ENCODE results near the gene ISG15.
"Not testable (repeated sequence)": the region's sequence is repeated elsewhere in the genome, so short reads cannot be mapped to it uniquely, and the experiment has no call there.

DNA sequence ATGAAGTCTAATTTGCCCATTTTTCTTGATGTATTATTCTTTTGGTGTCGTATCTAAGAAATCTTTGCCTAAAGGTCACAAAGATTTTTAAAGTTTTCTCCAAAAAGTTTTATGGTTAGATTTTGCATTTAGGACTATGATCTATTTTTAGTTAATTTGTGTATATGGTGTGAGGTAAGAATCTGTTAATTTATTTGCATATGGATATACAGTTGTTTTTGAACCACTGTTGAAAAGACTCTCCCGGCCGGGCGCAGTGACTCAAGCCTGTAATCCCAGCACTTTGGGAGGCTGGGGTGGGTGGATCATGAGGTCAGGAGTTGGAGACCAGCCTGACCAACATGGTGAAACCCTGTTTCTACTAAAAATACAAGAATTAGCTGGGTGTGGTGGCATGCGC is 25.2 kb upstream of the ISG15 start:
- TF ChIP-seq, protein P1, sequence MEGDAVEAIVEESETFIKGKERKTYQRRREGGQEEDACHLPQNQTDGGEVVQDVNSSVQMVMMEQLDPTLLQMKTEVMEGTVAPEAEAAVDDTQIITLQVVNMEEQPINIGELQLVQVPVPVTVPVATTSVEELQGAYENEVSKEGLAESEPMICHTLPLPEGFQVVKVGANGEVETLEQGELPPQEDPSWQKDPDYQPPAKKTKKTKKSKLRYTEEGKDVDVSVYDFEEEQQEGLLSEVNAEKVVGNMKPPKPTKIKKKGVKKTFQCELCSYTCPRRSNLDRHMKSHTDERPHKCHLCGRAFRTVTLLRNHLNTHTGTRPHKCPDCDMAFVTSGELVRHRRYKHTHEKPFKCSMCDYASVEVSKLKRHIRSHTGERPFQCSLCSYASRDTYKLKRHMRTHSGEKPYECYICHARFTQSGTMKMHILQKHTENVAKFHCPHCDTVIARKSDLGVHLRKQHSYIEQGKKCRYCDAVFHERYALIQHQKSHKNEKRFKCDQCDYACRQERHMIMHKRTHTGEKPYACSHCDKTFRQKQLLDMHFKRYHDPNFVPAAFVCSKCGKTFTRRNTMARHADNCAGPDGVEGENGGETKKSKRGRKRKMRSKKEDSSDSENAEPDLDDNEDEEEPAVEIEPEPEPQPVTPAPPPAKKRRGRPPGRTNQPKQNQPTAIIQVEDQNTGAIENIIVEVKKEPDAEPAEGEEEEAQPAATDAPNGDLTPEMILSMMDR (IDR thresholded peaks at IDR 0.05): not testable (repeated sequence)
- not testable (repeated sequence) for TF ChIP-seq POLR2A, POLR2AphosphoS5, EP300 (IDR thresholded peaks at IDR 0.05)
